Activated CD8-positive, alpha-beta memory T cell treated with anti-CD3 and anti-CD28 coated beads for 36 hours (primary cell): ENCODE measurements around the gene LRRTM3. TPM values are rescaled to one million over a fixed set of nuclear protein-coding genes. Genes with fewer than 3 reads are reported as not detected.

ENCODE experiments used
- CTCF ChIA-PET: fragments of 350-600 bp; sonication (Branson Sonifier 250); formaldehyde crosslinking; loops from one replicate; lab custom pipeline; 2021; ENCODE audit warnings: antibody characterized with exemption; lab: Charles Lee
- POLR2A ChIA-PET: fragments of 350-600 bp; sonication (Branson Sonifier 250); formaldehyde crosslinking; loops from one replicate; lab custom pipeline; 2021; ENCODE audit warnings: antibody characterized with exemption; lab: Charles Lee
- total RNA-seq, 2 experiments: library from RNA; stranded (reverse); gene quantifications; one replicate each; pipeline ENCODE4 v1.2.3, GENCODE V29; 2021

Gene LRRTM3
- total RNA-seq, 2 experiments from 2014 or later, result not detected

DNA sequence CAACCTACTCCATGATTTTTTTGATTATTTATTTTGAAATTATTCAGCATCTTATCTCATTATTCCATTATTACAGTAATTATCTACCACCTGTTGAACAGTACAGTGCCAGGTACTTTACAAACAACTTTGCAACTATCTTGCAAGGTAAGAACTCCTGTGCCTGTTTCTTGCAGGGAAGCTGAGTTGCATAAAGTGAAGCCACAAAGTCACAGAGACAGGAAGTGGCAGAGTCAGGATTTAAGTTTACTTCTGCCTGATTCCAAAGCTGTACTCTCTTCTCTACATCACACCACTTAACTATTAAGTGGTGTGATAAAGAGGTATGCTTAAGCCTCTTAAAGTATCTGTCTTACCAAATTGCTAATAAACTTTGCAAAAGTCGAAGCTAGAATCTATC lies 80.1 kb downstream of the LRRTM3 start:
- CTCF ChIA-PET, result no interaction called here

DNA sequence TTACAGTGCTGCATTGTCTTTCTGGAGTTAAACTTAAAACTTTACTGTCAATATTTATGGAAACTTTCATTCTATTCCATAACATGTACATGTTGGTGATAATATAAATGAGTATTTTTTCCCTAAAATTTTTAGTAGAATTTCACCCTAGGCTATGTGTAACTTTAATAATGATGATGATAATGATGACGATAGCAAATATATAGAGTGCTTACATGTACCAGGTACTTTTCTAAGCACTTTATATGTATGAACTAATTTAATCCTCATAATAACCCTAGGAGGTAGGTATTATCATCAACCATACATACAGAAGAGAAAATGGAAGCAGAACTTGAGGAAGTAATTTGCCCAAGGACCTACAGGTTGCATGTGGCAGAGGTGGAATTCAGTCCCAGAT lies 85.6 kb downstream of the LRRTM3 start:
- ChIA-PET POLR2A (no interaction called here), CTCF (no interaction called here)

More for the DNA sequence above, 80.1 kb downstream of the LRRTM3 start:
- POLR2A ChIA-PET, result no interaction called here

DNA sequence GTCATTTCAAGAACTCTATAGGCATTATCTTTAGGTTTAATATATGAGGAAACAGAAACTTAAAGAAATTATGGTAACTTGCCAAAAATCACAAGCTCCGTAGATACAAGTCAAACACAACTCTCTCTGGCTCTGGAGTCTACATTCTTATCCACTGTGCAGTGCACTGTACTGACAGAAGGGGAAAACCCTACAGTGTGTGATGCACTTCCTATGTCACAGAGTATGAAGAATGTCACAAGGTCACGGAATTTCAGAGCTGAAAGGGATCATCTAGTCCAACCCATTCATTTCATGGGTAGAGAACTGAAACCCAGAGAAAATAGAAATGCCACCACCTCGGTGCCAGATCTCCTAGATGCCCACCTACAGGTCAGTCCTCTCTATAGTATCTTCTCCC lies 86.1 kb downstream of the LRRTM3 start:
- ChIA-PET POLR2A (no interaction called here), CTCF (no interaction called here)

DNA sequence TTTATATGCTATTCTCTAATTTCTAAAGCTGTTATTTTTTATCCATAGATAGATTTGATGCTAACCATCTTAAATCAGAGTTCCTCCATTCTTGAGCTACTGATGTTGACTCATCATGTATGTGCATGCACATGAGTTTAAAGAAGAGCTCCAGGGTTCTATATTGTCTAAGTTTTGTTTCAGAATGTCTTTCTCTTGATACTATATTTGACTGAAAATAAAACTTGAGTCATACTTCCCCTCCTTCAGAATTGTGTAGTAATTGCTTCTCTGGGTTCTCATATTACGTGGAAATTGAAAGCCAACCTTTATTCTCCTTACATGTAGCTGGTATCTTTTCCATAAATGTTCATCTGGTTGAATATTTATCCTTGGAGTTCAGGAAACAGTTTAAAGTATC lies 89.4 kb downstream of the LRRTM3 start:
- POLR2A ChIA-PET, result no interaction called here
- CTCF ChIA-PET, result no interaction called here

DNA sequence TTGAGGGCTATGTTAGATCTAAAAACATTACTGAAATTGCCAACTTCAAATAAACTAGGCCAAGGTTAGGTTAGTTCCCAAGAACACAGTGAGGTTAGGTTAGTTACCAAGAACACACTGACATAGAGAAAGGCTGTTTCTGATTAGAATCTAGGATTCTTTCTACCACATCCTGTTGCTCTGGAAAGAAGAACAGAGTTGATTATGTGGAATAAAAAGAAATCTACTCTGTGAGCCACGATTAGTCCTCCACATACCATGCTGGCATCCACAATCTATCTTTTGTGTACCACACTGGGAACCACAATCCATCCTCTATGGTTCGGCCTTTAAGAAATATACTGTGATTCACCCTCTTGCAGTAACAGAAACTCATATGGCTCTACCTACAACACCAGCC lies 91.4 kb downstream of the LRRTM3 start:
- ChIA-PET POLR2A (no interaction called here), CTCF (no interaction called here)

DNA sequence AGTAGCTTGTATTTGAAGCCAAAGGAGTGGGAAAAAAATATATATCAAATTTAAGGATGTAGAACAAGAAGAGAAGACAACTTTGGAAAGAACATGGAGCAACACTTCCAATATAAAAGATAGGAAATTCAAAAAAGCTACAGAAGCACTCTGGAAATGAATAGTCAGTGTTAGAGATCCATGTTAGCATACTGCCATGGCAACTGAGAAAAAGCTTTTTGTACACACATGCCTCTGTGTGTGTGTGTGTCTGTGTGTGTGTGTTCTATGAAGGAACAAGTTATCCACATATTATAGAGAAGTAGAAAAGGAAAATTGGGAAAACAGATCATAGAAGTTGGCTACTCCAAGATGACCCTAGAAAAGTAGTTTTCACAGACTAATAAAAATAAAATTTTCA lies 96.3 kb downstream of the LRRTM3 start:
- CTCF ChIA-PET, result no interaction called here
- POLR2A ChIA-PET, result no interaction called here

DNA sequence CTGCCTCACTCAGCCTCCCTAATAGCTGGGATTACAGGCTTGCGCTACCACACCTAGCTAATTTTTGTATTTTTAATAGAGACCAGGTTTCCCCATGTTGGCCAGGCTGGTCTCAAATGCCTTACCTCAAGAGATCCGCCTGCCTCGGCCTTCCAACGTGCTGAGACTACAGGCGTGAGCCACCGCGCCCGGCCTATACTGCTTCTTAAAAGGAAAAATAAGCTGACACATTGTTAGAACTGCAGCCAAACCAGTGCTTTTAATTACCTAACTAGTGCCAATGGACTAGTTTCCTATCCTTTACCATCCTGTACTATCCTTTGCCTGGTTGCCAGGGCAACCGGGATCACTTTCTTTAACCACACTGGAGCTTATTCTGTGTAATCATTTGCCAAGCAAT lies 108.0 kb downstream of the LRRTM3 start:
- CTCF ChIA-PET, result no interaction called here
- POLR2A ChIA-PET, result no interaction called here

DNA sequence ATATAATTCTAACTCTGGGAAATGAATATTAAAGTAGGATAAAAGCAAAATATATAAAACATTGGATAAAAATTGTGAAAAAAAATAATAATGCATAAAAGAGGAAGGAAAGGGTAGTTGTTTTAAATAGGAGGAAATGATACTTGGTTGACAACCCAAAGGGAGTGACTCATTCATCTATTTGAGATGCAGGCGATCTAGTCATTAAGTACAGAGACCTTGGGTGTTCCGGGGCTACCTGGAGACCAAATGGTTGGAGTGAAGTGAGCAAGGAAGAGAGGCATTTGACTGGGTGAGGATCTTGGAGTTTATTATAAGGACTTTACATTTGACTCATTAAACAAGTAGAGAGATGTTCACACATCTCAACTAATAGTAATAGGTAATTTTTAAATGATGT lies 111.0 kb downstream of the LRRTM3 start:
- ChIA-PET POLR2A (no interaction called here), CTCF (no interaction called here)

DNA sequence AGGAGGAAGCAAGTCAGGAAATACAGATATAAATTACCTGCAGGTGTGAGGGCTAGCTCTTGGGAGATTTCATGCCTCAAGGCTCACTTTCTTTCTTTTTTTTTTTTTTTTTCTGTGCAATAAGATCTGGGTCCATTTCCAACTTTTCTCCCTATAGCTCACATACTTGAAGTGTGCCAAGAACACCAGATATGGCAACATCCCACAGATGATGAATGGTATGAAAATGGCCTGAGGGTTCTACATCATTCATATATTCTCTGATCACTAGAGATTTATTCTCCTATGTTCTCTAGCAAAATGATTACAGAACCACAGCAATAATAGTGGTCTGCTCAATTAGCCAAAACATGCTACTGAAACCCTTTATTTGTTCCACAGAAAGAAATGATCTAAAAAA lies 117.2 kb downstream of the LRRTM3 start:
- CTCF ChIA-PET, result no interaction called here
- POLR2A ChIA-PET, result no interaction called here

DNA sequence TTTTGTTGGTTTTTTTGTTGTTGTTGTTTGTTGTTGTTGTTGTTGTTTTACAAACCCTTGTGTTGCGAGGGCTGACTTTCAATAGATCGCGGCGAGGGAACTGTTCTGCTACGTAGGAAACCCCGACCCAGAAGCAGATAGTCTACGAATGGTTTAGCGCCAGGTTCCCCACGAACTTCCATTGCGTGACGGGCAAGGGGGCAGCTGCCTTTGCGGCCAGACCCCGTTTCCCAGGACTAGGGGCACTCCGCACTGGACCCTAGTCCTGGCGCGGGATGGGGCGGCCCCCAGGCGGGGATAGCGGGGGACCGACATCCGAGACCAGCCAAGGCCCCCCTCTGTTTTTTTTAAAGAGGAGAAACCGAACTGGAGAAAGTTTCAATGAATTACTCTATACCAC lies 119.6 kb downstream of the LRRTM3 start:
- POLR2A ChIA-PET, result no interaction called here
- CTCF ChIA-PET, result no interaction called here

DNA sequence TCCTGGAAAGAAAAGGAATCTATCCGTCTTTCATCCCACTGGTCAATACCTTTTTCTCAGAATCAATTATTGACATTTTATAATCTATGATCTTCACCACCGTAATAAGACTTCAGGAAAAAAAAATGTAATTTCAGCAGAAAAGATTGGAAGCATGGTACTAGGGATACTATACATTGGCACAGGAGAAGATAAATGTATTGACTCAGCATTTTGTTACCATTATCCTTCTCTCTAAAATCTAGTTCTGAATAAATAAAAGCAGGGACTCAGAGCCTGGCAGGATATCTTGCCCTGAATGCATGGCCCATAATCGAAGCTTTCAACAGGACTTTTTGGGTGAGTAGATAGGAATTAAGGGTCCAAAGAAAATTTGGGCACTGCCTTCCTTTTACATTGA lies 120.7 kb downstream of the LRRTM3 start:
- ChIA-PET CTCF (no interaction called here), POLR2A (no interaction called here)

DNA sequence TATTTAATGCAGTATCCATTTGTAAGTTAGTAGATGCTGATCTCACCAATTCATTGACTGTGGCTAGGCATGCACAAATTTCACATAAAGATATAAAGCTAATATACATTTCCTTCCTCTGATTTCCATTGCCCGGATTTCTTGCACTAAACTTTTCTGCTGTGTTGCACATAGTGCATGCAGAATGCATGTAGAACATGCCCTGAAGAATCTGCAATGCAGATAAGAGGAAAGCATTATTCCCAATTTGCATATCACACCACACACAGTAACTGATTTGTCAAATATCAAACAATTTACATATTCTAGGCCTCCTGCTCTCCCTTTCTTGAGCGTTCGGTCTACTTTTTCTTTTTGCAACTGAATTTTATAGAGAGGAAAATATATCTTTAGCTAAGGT lies 124.2 kb downstream of the LRRTM3 start:
- ChIA-PET POLR2A (no interaction called here), CTCF (no interaction called here)

DNA sequence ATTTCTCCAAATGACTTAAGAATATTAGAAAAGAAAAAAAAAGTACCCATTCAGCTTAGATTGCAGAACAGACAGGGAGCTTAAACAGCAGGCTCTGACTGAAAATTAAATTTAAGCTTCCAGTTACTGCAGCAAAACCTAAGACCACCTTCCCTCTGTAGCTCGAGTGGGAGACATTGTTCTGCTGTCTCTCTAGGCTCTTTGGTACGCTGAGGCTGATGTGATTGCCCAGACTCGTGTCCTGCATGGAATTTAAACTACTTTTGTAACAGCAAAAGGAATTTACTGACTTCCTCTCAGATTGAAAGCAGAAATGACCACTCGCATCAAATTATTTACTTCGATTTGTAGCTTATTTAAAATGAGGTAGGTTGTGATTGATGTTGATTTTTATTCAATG lies 124.6 kb downstream of the LRRTM3 start:
- CTCF ChIA-PET, result no interaction called here
- POLR2A ChIA-PET, result no interaction called here

DNA sequence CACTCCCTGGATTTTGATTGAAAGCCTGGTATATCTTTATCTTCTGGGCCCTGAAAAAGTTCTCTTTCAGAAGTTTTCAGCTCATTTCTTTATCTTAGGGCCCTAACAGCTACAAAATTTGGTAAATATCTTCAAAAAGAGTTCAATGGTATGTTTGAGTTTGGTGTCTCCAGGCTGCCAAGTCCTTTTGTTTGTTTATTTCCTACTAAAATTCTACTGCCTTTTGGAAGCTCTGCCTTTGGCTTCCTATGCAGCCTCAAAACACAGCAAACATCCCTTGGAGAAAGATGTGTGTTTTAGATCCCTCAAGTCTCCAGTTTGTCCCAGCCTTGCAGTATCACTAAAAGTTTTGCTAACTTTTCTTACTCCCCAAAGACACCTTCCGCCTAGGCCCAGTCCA lies 146.8 kb downstream of the LRRTM3 start:
- POLR2A ChIA-PET, result no interaction called here
- CTCF ChIA-PET, result no interaction called here

DNA sequence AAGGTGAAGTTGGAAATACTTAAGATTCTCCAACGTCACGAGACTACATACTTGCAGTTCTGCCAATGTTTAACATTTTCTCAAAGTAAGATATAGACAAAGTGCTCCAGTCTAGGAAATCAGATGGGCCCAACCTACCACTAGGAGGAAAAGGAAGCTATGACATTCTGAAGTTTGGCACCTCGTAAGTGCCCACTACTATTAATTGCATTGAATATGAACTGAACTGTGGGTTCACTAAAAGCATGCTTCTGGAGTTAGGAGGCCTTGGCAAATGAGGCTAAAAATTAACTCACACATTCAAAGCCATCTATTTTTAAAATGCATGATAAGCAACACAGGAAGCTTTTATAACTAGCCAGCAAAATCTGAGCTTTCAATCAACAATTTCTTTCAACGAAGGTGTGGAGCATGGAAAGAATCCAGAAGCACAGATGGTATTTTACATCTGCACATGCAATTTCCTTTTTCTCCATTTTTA lies 149.7 kb downstream of the LRRTM3 start:
- CTCF ChIA-PET, result no interaction called here
- POLR2A ChIA-PET, result no interaction called here

DNA sequence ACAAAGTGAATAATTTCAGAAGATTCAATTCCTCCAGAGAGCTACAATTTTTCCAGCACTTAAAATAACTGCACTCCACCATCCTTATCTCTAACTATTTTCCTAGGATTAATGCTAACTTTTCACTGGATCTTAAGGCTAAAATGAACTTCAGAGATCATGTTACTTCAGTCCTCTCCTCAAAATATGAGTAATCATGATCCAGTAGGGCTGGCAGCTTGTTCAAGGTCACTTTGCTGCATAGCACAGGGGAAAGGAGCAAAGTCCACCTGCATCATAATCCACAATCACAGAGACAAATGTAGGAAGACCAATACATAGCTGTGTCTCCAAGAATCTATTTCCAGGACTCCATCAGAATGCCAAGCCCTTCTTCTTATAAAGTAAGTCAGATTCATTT lies 150.3 kb downstream of the LRRTM3 start:
- CTCF ChIA-PET, result no interaction called here
- POLR2A ChIA-PET, result no interaction called here

DNA sequence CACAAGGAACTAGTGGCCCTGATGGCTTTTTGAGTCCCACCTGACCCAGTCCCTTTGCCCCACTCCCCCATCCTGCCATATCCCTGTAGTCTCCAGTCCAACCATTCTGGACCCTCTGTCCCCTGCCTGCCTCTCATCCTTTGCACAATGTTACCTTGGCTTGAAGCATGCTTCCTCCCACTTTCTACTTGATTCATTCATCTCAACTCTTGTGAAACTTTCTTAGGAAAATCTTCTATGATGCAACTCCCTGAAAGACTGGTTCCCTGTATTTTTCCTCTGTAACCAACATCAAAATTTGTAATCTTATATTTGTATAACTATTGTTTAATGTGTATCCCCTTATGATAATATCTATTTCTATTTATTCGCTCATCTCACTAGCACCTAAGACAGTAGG lies 151.5 kb downstream of the LRRTM3 start:
- CTCF ChIA-PET, result no interaction called here
- POLR2A ChIA-PET, result no interaction called here

DNA sequence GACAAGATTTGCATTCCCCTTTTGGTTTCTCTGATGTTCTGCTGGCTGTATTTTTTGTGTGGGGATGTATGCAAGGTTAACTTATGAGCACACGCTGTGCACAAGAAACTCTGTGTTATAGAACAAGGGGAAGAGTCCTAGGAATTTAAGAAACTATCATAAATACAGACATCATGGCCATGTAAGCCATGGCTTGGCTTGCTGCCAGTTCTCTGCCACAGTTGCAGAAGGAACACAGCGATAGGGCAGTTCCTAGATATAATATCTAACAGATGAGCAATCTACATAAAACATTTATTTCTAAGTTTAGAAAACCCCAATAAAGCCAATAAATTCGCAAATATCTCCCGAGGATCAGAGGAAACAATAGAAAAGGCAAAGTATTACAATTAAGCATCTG lies 153.3 kb downstream of the LRRTM3 start:
- ChIA-PET POLR2A (no interaction called here), CTCF (no interaction called here)

DNA sequence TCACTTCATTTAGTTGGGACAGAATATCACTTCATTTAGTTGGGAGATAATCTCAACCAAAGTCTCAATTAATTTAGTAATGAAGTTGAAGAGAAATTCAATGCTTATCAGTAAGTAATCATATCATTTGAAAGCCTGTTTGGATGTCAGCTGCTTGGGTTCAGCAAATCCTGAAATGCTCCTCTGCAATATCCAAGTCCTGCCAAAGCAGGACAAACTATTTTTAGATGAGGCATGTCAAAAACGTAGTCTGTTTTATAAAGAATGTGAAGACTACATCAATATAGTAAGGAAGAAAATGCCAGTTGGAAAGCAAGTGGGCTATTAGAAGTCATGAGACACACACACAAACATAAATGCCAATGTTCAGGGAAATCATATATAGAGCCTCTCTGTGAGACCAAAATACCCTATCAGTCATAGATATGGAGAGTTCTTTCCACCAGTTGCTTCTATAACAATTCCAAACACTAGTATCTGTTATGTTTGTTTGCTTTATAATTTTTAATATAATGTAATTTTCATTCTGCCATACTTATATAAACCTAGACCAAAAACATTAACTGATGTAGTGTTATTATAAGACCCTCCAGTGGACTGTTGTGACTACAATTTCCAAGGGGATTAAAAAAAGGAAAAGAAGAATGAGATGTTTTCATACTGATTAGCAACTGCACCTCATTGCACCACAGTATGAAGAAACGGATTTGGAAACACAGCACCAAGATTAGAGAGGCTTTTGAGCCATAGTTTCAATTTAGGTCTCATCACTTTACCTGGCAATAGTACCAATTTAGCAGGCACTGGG lies 160.7 kb downstream of the LRRTM3 start:
- POLR2A ChIA-PET, result no interaction called here
- CTCF ChIA-PET, result no interaction called here

DNA sequence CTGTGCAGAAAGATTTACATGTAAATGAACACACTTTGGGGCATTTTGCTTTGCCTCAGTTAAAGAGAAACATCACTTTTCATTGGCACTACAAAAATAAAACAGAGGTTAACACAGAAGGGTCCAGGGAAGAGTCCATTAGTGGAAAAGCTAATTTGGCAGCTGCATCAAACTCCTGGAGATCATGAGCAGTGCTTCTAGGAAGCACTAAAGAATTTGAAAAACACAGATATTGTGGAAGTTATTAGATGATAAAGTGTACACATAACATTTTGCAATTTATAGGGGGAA lies 161.2 kb downstream of the LRRTM3 start:
- ChIA-PET POLR2A (no interaction called here), CTCF (no interaction called here)

DNA sequence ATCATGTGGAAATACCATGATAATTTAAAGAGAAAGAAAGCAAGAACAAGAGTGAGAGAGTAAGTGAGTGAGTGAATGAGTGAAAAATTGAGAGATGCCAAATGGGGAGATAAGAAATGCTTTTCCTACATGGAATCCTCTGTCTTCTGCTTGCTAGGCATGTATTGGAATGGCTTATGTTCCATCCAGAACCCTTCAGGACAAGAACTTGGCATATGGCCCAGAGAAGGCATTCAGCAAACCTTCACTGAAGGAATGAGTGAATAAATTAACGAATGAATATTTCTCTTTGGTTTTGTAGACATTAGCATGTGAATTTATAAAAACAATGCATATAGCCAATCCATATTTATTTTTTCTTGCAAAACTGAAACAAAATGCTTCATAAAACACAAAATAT lies 162.2 kb downstream of the LRRTM3 start:
- CTCF ChIA-PET, result no interaction called here
- POLR2A ChIA-PET, result no interaction called here

DNA sequence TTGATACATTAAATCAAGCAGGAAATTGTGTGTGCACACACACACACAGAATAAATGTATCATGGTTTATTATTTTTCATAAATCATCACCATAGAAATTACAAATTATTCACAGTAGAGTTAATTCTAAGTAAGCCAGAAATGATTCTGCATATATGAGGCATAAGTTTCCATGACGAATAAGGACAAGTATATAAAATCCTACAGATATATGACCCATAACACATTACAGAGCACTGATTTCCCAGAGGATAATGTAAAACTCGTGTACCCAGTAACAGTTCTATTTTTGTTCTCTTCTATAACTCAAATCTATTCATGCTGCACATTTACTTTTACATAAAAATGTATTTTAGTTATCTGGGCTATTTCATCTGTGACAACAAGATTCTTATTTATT lies 169.7 kb downstream of the LRRTM3 start:
- ChIA-PET POLR2A (no interaction called here), CTCF (no interaction called here)
